K562 (cell line): ENCODE results near the gene CELSR1. TPM values are rescaled to one million over a fixed set of nuclear protein-coding genes. Genes with fewer than 3 reads are reported as not detected.

Source experiments
- ATAC-seq: fragments of 200-7000 bp; cut with Tn5 transposase; 3 replicates; pipeline ENCODE4 v1.9.1; 2020; ENCODE audit warnings: moderate library complexity
- BruUV-seq: library from RNA; stranded (reverse); fragments of 400-500 nt; replicated peaks from 2 replicates; lab custom pipeline; 2021; lab: Mats Ljungman, UMichigan
- CTCF ChIA-PET: fragments of 300-600 bp; formaldehyde crosslinking; extraction: SDS; loops from one replicate; lab custom pipeline; 2021; ENCODE audit warnings: low intra/inter-chr PET ratio; lab: Yijun Ruan, JAX
- POLR2A ChIA-PET: fragments of 300-600, 350-650 bp; sonication (Branson Sonifier 250); formaldehyde crosslinking; extraction: SDS; loops from one replicate; lab custom pipeline; 2021; ENCODE audit warnings: antibody characterized with exemption, inconsistent platforms; lab: Yijun Ruan, JAX
- DNase-seq, 4 experiments: peaks; one replicate each; pipeline versions ENCODE4 v3.0.0 to v3.0.0-alpha.2; 2011 to 2018; ENCODE audit warnings: low spot score in 3 of 4, mixed read lengths in 3 of 4; ENCODE audit errors: extremely low read depth in 1 of 4
- FAIRE-seq: peaks from 2 replicates; lab custom pipeline; 2011; peaks lifted over from hg19 to GRCh38; lab: Jason Lieb, UNC
- H2AFZ ChIP-seq: 2 replicates; pipeline ENCODE4 v1.6.0; 2011; ENCODE audit warnings: low read depth, low read length, control low read depth, inconsistent platforms
- H3K27ac ChIP-seq: fragments of 200-600 bp; 3 replicates; pipeline ENCODE4 v1.8.0; 2011; ENCODE audit warnings: low read depth, mild to moderate bottlenecking, control low read depth, inconsistent platforms, low read length, moderate library complexity, mixed read lengths; ENCODE audit errors: extremely low read depth
- H3K27me3 ChIP-seq, 2 experiments: fragments of 300-600 bp in 1 of 2; 2 replicates in 1 of 2; 3 replicates in 1 of 2; pipeline versions ENCODE4 v1.6.0 to v1.8.0; 2011; ENCODE audit warnings: inconsistent platforms in 2 of 2, low read length in 2 of 2, mild to moderate bottlenecking in 1 of 2, mixed read lengths in 1 of 2, moderate library complexity in 1 of 2; ENCODE audit not compliant: control insufficient read depth in 2 of 2, insufficient read depth in 2 of 2
- H3K36me3 ChIP-seq: fragments of 300-600 bp; 3 replicates; pipeline ENCODE4 v1.8.0; 2011; ENCODE audit warnings: mild to moderate bottlenecking, low read length, inconsistent platforms; ENCODE audit not compliant: control insufficient read depth, insufficient read depth
- H3K4me1 ChIP-seq, 2 experiments: fragments of 200-600 bp in 1 of 2; replicated peaks in 1 of 2; 2 replicates in 1 of 2; 3 replicates in 1 of 2; pipeline versions ENCODE4 v1.5.1 to v1.8.0; 2011; ENCODE audit warnings: inconsistent platforms in 2 of 2, low read length in 2 of 2, mild to moderate bottlenecking in 1 of 2, mixed read lengths in 1 of 2, moderate library complexity in 1 of 2; ENCODE audit not compliant: control insufficient read depth in 2 of 2, insufficient read depth in 2 of 2
- H3K4me2 ChIP-seq: 2 replicates; pipeline ENCODE4 v1.6.1; 2011; ENCODE audit warnings: low read length, control low read depth, inconsistent platforms, mixed read lengths; ENCODE audit not compliant: insufficient read depth
- H3K4me3 ChIP-seq: fragments of 200-600 bp; sonication (generic), shearing (Covaris generic); 2 replicates; pipeline ENCODE4 v1.5.1; 2016; ENCODE audit warnings: control low read depth, inconsistent platforms
- H3K79me2 ChIP-seq: fragments of 200-600 bp; 3 replicates; pipeline ENCODE4 v1.8.0; 2011; ENCODE audit warnings: low read length, inconsistent platforms; ENCODE audit not compliant: control insufficient read depth, insufficient read depth
- H3K9ac ChIP-seq, 2 experiments: 2 replicates each; pipeline versions ENCODE4 v1.6.0 to v1.6.1; 2011; ENCODE audit warnings: low read depth in 2 of 2, low read length in 2 of 2, control low read depth in 1 of 2, inconsistent platforms in 1 of 2, mild to moderate bottlenecking in 1 of 2, mixed read lengths in 1 of 2; ENCODE audit not compliant: insufficient read depth in 1 of 2
- H3K9me1 ChIP-seq: one replicate; pipeline ENCODE4 v1.6.0; 2011; ENCODE audit warnings: inconsistent platforms, mild to moderate bottlenecking, low read length, moderate library complexity; ENCODE audit not compliant: control insufficient read depth, insufficient read depth
- H3K9me3 ChIP-seq: replicated peaks from 2 replicates; pipeline ENCODE4 v1.5.1; 2011; ENCODE audit warnings: low read depth, low read length, inconsistent platforms; ENCODE audit not compliant: control insufficient read depth, insufficient read depth
- H4K20me1 ChIP-seq: replicated peaks from 2 replicates; pipeline ENCODE4 v1.6.1; 2011; ENCODE audit warnings: low read length, inconsistent platforms, mixed read lengths; ENCODE audit not compliant: control insufficient read depth, insufficient read depth
- JUN ChIP-seq, 2 experiments: sonication (generic) in 1 of 2; formaldehyde crosslinking in 1 of 2; IDR thresholded peaks; 2 replicates each; pipeline versions ENCODE4 v1.6.1 to v1.8.0; 2012 to 2022; ENCODE audit warnings: borderline replicate concordance in 2 of 2, mild to moderate bottlenecking in 2 of 2, improper control_type of control experiment in 1 of 2, low read depth in 1 of 2, low read length in 1 of 2, missing genetic modification reagents in 1 of 2
- MYNN ChIP-seq, 2 experiments: sonication (generic); formaldehyde crosslinking in 1 of 2; IDR thresholded peaks; 2 replicates each; pipeline versions ENCODE4 v1.5.0 to v1.6.1; 2016 to 2020; ENCODE audit warnings: antibody characterized with exemption in 1 of 2, missing genetic modification reagents in 1 of 2
- RBM39 ChIP-seq: fragments of 200-400 bp; formaldehyde crosslinking; optimal IDR thresholded peaks from 2 replicates; pipeline ENCODE3; 2018; ENCODE audit warnings: low read depth, low read length
- SIN3B ChIP-seq: fragments of 450-650 bp; IDR thresholded peaks from 2 replicates; pipeline ENCODE4 v1.6.1; 2017; ENCODE audit warnings: low read depth, mild to moderate bottlenecking, moderate library complexity
- SRSF1 ChIP-seq: fragments of 200-400 bp; formaldehyde crosslinking; IDR thresholded peaks from 2 replicates; pipeline ENCODE4 v1.6.1; 2017; ENCODE audit warnings: mild to moderate bottlenecking, low read depth, low read length, moderate library complexity
- STAG1 ChIP-seq: sonication (generic); formaldehyde crosslinking; IDR thresholded peaks from 2 replicates; pipeline ENCODE4 v1.5.0; 2020; ENCODE audit warnings: missing genetic modification reagents, borderline replicate concordance
- TSC22D4 ChIP-seq: fragments of 450-650 bp; IDR thresholded peaks from 2 replicates; pipeline ENCODE4 v1.6.1; 2016; ENCODE audit warnings: missing genetic modification characterization, missing biosample characterization, control low read depth
- ZBTB11 ChIP-seq, 3 experiments: fragments of 200-800 bp in 1 of 3; fragments of 250-450 bp in 1 of 3; fragments of 450-650 bp in 1 of 3; sonication (Bioruptor Pico) in 1 of 3; sonication (Bioruptor generic) in 1 of 3; formaldehyde crosslinking in 1 of 3; IDR thresholded peaks; 2 replicates each; pipeline versions ENCODE4 v1.6.1 to v1.8.0; 2016 to 2022; ENCODE audit warnings: mild to moderate bottlenecking in 2 of 3, missing genetic modification characterization in 2 of 3, missing compliant biosample characterization in 1 of 3, moderate library complexity in 1 of 3
- ZC3H4 ChIP-seq: sonication (generic); formaldehyde crosslinking; IDR thresholded peaks from 2 replicates; pipeline ENCODE4 v1.9.0; 2021; ENCODE audit warnings: missing genetic modification reagents, borderline replicate concordance
- ZNF146 ChIP-seq: IDR thresholded peaks from one replicate; pipeline ENCODE4 v1.6.1; 2018; ENCODE audit warnings: missing compliant biosample characterization; ENCODE audit not compliant: unreplicated experiment
- ZNF586 ChIP-seq: fragments of 450-650 bp; formaldehyde crosslinking; conservative IDR thresholded peaks from 2 replicates; pipeline ENCODE4 v1.4.0; 2020; ENCODE audit warnings: mild to moderate bottlenecking, moderate library complexity
- ZSCAN29 ChIP-seq: fragments of 450-650 bp; IDR thresholded peaks from 2 replicates; pipeline ENCODE4 v1.6.1; 2017
- WGBS: fragments of 100-300 bp; shearing (Covaris generic); methylation state at CpG from one replicate; pipeline ENCODE4 v1.1.6; 2016; ENCODE audit warnings: low coverage, mixed read lengths; ENCODE audit not compliant: insufficient coverage; ENCODE audit errors: missing lambda C conversion rate; 5-methylcytosine and 5-hydroxymethylcytosine counted together
- in situ Hi-C: fragments of 300-500 bp; cut with MboI; formaldehyde crosslinking; loops from 4 replicates; pipeline ENCODE4 v1.15.0; 2018; ENCODE audit warnings: inconsistent platforms, mixed read lengths
- intact Hi-C: fragments of 100-400 bp; cut with micrococcal nuclease; formaldehyde crosslinking; loops from 2 replicates; pipeline ENCODE4 v1.14.2; 2022
- polyA plus RNA-seq, 8 experiments: library from polyadenylated mRNA; depleted of rRNA in 4 of 8; stranded (reverse) in 5 of 8; unstranded in 3 of 8; fragments of >200 nt; fragmentation: Nextera tagmentation in 2 of 8; fragmentation: Illumina TruSeq in 1 of 8; extraction: Ambion mirVana in 2 of 8; extraction: Trizol in 1 of 8; gene quantifications; 2 replicates each; pipeline versions ENCODE4 v1.2.1 to v1.2.3, GENCODE V29; 2011 to 2014; ENCODE audit warnings: inconsistent platforms in 1 of 8, missing spikeins in 1 of 8
- total RNA-seq, 7 experiments: library from RNA; depleted of rRNA in 6 of 7; stranded (reverse); fragments of >200 nt in 6 of 7; fragmentation: Illumina TruSeq in 2 of 7; extraction: Trizol in 2 of 7; gene quantifications; 2 replicates each; pipeline versions ENCODE4 v1.2.1 to v1.2.3, GENCODE V29; 2011 to 2021; ENCODE audit warnings: low replicate concordance in 1 of 7
- TF ChIP-seq, protein P1 (sequence below), 2 experiments: fragments of 450-650 bp in 1 of 2; sonication (generic) in 1 of 2; formaldehyde crosslinking in 1 of 2; IDR thresholded peaks in 1 of 2; conservative IDR thresholded peaks in 1 of 2; 2 replicates each; pipeline versions ENCODE4 v1.6.1 to v1.8.1; 2016 to 2023; ENCODE audit warnings: mild to moderate bottlenecking in 2 of 2, moderate library complexity in 2 of 2, inconsistent platforms in 1 of 2, missing genetic modification reagents in 1 of 2

Gene CELSR1
- total and polyA plus RNA-seq, 9 of the 15 experiments (the other 6 are each of a cell fraction or from before 2014, with no cell fraction given) = under 0.01 to 0.09 TPM; not detected in 7

DNA sequence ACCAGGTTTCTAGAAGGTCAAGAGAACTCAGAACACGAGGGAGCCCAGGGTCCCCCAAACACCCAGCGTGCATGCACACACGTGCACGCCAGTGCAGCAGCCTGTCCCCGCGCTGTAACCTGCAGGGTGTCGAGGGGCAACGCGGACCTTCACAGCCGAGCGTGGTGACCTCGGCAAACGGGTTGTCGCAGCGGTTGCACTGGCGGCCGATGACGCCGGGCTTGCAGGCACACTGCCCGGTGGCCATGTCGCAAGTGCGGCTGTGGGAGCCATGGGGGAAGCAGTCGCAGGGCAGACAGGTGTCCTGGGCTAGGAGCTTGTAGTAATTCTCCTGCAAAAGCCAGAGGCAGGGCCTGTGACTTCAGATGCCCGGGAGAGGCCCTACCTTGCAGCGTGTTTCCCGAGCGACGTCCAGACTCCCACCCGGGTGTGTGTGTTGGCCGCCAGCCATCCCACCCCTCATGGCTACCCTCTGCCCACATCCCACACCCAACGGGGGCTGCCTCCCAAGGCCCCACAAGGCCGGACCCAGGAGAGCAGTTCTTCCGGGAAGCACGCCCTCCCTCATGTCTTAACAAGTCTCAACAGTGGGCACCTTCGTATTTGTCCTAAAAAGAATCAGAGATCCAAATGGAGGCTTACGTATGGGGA, 145.8 kb downstream of the CELSR1 start:
- H3K9ac ChIP-seq = no peak overlapping the region
- no peak for ATAC-seq
- TF ChIP-seq ZC3H4 (CRISPR knock-in tag) (no peak), SRSF1 (no peak), STAG1 (CRISPR knock-in tag) (no peak), RBM39 (no peak), ZNF146 (CRISPR knock-in tag) (no peak), JUN (IDR thresholded peaks at IDR 0.05; ENCODE audit: borderline replicate concordance, low read depth, low read length) (no peak), JUN (CRISPR knock-in tag; IDR thresholded peaks at IDR 0.05; ENCODE audit: borderline replicate concordance) (no peak), MYNN (IDR thresholded peaks at IDR 0.05) (no peak), MYNN (CRISPR knock-in tag; IDR thresholded peaks at IDR 0.05) (no peak), TSC22D4 (tag) (no peak), ZNF586 (no peak), ZBTB11 (CRISPR knock-in tag; IDR thresholded peaks at IDR 0.05) (no peak), ZSCAN29 (no peak), SIN3B (no peak)
- TF ChIP-seq, protein P1, sequence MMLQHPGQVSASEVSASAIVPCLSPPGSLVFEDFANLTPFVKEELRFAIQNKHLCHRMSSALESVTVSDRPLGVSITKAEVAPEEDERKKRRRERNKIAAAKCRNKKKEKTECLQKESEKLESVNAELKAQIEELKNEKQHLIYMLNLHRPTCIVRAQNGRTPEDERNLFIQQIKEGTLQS (IDR thresholded peaks at IDR 0.05) = no peak
- TF ChIP-seq, protein P1 (CRISPR knock-in tag; conservative IDR thresholded peaks at IDR 0.05) = no peak
- ChIA-PET POLR2A (no interaction called here), CTCF (interaction anchor here (0.9 to 1.9 kb wide), 3 partner anchors 24 to 269 kb away, joined by 4 to 10 read pairs (median 8); no protein-coding TSS in a partner anchor)
- H3K36me3 ChIP-seq = no peaks in the 10 kb centered on the region
- intact Hi-C loops = no loop called here
- BruUV-seq = no TSS peak
- no peaks in the 10 kb centered on the region for H4K20me1 ChIP-seq
- no peak for FAIRE-seq
- no peak for DNase-seq
- H3K27ac ChIP-seq = no peak overlapping the region
- no peaks in the 10 kb centered on the region for H3K9me1 ChIP-seq
- H3K4me1 ChIP-seq = peaks cover 0 to 22% of the 10 kb centered on the region in 2 experiments; a peak in 2 of 5 replicates
- H3K4me3 ChIP-seq = no peak overlapping the region
- H2AFZ ChIP-seq = no peak overlapping the region
- in situ Hi-C loops = no loop called here
- no peaks in the 10 kb centered on the region for H3K9me3 ChIP-seq
- peaks cover 6 to 71% of the 10 kb centered on the region in 2 experiments; a peak in 4 of 5 replicates for H3K27me3 ChIP-seq
- H3K79me2 ChIP-seq = no peaks in the 10 kb centered on the region
- WGBS = 13% methylated on average over 8 of the region's 36 CpGs
- no peak overlapping the region for H3K4me2 ChIP-seq
